Thyroid gland (tissue), 4 donors: ENCODE results near the gene MOB3A. TPM values are rescaled to one million over a fixed set of nuclear protein-coding genes. Genes with fewer than 3 reads are reported as not detected.
"Not testable (repeated sequence)": the region's sequence is repeated elsewhere in the genome, so short reads cannot be mapped to it uniquely, and the experiment has no call there.

Source experiments
- DNase-seq, 2 donors: peaks; one replicate each; pipeline ENCODE4 v3.0.0-alpha.2; 2019
- H3K27ac ChIP-seq, 3 donors: fragments of 200-600 bp; sonication (generic); 1 replicate in 2 of 3; 2 replicates in 1 of 3; pipeline ENCODE4 v1.5.1; 2016 to 2019; ENCODE audit warnings: mild to moderate bottlenecking in 1 of 3, moderate library complexity in 1 of 3
- H3K27me3 ChIP-seq: fragments of 200-600 bp; sonication (generic); one replicate; pipeline ENCODE4 v1.5.1; 2019
- H3K36me3 ChIP-seq, 2 donors: fragments of 200-600 bp; sonication (generic); one replicate each; pipeline ENCODE4 v1.5.1; 2016 to 2019
- H3K4me1 ChIP-seq, 2 donors: fragments of 200-600 bp; sonication (generic); one replicate each; pipeline ENCODE4 v1.5.1; 2017 to 2019
- H3K4me3 ChIP-seq, 3 donors: fragments of 200-600 bp; sonication (generic); replicated peaks in 1 of 3; 1 replicate in 2 of 3; 2 replicates in 1 of 3; pipeline ENCODE4 v1.5.1; 2016; ENCODE audit warnings: mild to moderate bottlenecking in 1 of 3
- H3K9me3 ChIP-seq: fragments of 200-600 bp; sonication (generic); one replicate; pipeline ENCODE4 v1.5.1; 2017
- POLR2A ChIP-seq, 2 donors: fragments of 450-650 bp; IDR thresholded peaks; one replicate each; pipeline ENCODE4 v1.6.1; 2017; ENCODE audit warnings: antibody characterized with exemption in 2 of 2, mild to moderate bottlenecking in 2 of 2, moderate library complexity in 1 of 2
- WGBS, 2 donors: methylation state at CpG; one replicate each; pipeline ENCODE4 v1.1.5; 2017; 5-methylcytosine and 5-hydroxymethylcytosine counted together
- intact Hi-C: fragments of 100-400 bp; cut with DNase I; formaldehyde crosslinking; loops from one replicate; pipeline ENCODE4 v1.15.1; 2023
- total RNA-seq, 4 donors: library from RNA; depleted of rRNA; stranded (reverse); fragments of >200 nt; gene quantifications; one replicate each; pipeline ENCODE4 v1.2.3, GENCODE V29; 2016
- TF ChIP-seq, protein P1 (sequence below), 6 experiments: fragments of 200-600 bp in 3 of 6; fragments of 450-650 bp in 3 of 6; sonication (generic) in 3 of 6; IDR thresholded peaks; one replicate each; pipeline ENCODE4 v1.5.1; 2016 to 2019; ENCODE audit warnings: antibody characterized with exemption in 6 of 6, mild to moderate bottlenecking in 2 of 6, inconsistent platforms in 1 of 6, moderate library complexity in 1 of 6

Gene MOB3A
- total RNA-seq, 4 donors from 2014 or later: 18.5 to 40.4 (median 26.6) TPM

DNA sequence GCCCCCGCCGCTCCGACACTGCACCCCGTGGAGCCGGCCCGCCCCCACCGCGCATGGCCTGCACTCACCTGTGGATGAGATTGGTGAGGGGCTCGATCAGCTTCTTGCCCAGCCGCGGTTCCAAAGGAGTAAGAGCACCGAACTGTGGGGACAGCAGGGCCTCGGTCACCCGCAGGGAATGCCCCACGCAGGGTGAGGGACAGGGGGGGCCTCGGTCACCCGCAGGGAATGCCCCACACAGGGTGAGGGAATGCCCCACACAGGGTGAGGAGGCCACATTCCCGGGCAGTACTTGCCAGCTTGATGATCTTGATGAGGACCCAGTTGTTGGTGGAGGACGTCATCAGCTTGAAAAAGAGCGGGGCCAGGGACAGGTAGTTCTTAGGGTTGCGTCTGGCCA is 32.9 kb upstream of the MOB3A start:
- no peak for DNase-seq
- intact Hi-C loops: no loop called here
- Histone ChIP-seq H3K4me3 (no peak overlapping the region), H3K36me3 (peaks cover 37 to 55% of the 10 kb centered on the region in 2 donors), H3K9me3 (no peaks in the 10 kb centered on the region), H3K27ac (no peak overlapping the region), H3K4me1 (no peaks in the 10 kb centered on the region), H3K27me3 (no peaks in the 10 kb centered on the region)
- WGBS, 2 donors: 92 to 100% methylated on average over 1 to 16 of the region's 21 CpGs
- no peak for TF ChIP-seq POLR2A (IDR thresholded peaks at IDR 0.05)
- TF ChIP-seq, protein P1, sequence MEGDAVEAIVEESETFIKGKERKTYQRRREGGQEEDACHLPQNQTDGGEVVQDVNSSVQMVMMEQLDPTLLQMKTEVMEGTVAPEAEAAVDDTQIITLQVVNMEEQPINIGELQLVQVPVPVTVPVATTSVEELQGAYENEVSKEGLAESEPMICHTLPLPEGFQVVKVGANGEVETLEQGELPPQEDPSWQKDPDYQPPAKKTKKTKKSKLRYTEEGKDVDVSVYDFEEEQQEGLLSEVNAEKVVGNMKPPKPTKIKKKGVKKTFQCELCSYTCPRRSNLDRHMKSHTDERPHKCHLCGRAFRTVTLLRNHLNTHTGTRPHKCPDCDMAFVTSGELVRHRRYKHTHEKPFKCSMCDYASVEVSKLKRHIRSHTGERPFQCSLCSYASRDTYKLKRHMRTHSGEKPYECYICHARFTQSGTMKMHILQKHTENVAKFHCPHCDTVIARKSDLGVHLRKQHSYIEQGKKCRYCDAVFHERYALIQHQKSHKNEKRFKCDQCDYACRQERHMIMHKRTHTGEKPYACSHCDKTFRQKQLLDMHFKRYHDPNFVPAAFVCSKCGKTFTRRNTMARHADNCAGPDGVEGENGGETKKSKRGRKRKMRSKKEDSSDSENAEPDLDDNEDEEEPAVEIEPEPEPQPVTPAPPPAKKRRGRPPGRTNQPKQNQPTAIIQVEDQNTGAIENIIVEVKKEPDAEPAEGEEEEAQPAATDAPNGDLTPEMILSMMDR (IDR thresholded peaks at IDR 0.05): no peak

DNA sequence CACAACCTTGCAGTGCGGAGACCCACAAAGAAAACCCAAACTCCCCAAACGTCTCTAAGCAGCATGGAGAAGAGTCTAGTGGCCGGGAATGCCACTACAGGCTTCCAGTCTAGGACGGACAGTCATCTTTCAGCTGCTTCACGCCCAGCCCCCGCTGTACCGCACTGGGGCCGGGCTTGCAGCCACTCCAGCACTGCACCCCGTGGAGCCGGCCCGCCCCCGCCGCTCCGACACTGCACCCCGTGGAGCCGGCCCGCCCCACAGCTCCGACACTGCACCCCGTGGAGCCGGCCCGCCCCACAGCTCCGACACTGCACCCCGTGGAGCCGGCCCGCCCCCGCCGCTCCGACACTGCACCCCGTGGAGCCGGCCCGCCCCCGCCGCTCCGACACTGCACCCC is 32.1 kb upstream of the MOB3A start:
- 84 to 88% methylated on average over 5 to 16 of the region's 34 CpGs for WGBS, 2 donors
- H3K27me3 ChIP-seq, H3K4me1 ChIP-seq, DNase-seq, H3K27ac ChIP-seq, H3K4me3 ChIP-seq, intact Hi-C loops, H3K9me3 ChIP-seq: not testable (repeated sequence)
- H3K36me3 ChIP-seq: peaks cover 37 to 58% of the 10 kb centered on the region in 2 donors

DNA sequence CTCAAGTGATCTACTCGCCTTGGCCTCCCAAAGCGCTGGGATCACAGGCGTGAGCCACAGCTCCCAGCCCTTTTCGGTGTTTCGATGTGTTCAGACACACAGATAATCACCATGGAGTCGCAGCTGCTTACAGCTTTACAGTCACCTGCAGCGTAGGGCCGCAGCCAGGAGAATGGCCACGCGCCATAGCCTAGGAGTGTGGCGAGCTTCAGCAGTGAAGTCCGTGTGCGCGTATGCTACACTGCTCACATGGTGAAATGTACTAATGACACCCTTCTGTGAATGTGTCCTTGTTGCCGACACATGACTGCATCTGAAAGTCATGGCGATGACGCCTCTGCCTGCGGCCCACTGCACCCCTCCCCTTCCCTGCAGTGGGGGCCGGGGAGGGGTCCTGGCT is 31.6 kb upstream of the MOB3A start:
- intact Hi-C loops: no loop called here
- peaks cover 42 to 61% of the 10 kb centered on the region in 2 donors for H3K36me3 ChIP-seq
- no peak for TF ChIP-seq POLR2A (IDR thresholded peaks at IDR 0.05)
- DNase-seq: no peak
- H3K27ac ChIP-seq: no peak overlapping the region
- H3K4me3 ChIP-seq: no peak overlapping the region
- H3K27me3 ChIP-seq: no peaks in the 10 kb centered on the region
- H3K4me1 ChIP-seq: no peaks in the 10 kb centered on the region
- H3K9me3 ChIP-seq: no peaks in the 10 kb centered on the region
- WGBS, 2 donors: 85 to 90% methylated on average over 13 to 18 of the region's 19 CpGs

DNA sequence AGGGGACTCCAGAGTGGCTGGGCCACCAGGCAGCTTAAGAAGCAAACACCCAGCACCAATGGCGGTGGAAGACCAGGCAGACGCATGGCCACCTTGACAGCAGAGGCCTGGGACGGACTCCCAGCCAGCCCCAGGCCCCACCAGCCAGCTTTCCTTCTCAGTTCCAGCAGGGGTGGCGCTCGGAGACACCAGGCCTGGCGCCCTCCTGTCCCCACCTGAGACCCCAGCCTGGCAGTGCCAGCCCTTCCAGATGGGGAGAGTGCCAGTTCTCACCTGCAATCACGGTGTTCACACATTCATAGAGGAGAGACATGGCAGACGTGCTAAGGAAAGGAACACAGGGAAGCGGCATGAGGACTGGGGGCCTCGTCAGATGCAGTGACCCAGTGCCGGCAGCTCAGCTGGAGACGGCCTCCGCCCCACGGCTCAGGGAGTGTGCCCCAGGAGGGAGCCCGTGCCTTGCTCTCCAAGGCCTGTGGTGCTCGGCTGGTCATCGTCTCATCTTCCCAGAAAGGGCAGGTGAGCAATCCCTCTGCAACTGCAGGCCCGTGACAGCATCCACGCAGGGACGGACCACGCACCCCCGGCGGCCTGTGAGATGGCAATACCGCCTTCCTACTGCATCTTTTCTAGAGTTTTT is 30.9 kb upstream of the MOB3A start:
- no peaks in the 10 kb centered on the region for H3K9me3 ChIP-seq
- 96 to 97% methylated on average over 13 to 23 of the region's 24 CpGs for WGBS, 2 donors
- TF ChIP-seq POLR2A (IDR thresholded peaks at IDR 0.05): no peak
- TF ChIP-seq, protein P1 (IDR thresholded peaks at IDR 0.05): no peak
- H3K4me3 ChIP-seq: no peak overlapping the region
- no peaks in the 10 kb centered on the region for H3K4me1 ChIP-seq
- no peak for DNase-seq
- H3K36me3 ChIP-seq: peaks cover 49 to 60% of the 10 kb centered on the region in 2 donors
- intact Hi-C loops: no loop called here
- no peak overlapping the region for H3K27ac ChIP-seq
- no peaks in the 10 kb centered on the region for H3K27me3 ChIP-seq

DNA sequence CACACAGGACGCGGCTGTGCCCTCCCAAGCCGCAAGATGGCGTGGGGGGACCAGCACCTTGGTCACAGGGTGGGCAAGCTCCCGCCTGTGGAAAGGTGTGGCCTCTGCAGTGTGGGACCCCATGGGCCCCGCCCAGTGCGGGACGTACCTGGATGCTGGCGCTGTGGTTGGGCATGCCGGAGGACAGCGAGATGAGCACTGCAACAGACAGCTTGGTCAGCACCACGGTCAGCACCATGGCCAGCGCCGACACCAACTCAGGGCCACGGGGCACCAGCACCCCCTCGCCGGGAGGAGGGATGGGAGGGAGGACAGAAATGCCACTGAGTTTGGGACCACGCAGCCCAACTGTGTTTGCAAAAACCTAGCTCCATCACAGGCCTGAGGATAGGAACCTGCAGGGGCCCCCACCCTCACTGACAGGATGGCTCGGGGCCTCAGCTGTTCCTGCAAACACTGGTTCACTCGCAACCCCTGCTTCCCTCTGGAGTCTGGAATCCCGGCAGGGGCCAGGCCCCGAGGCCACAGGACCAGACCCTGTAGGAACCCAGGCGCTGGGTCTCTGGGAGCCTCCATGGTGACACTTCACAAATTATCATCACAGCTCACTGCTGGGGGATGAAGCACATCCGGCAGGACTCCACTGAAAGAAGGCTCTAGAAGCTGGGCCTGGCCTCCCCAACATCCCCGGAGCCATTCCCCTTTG is 27.7 kb upstream of the MOB3A start:
- no peak for TF ChIP-seq POLR2A (IDR thresholded peaks at IDR 0.05)
- TF ChIP-seq, protein P1 (IDR thresholded peaks at IDR 0.05): no peak
- no peaks in the 10 kb centered on the region for H3K4me1 ChIP-seq
- H3K27ac ChIP-seq: no peak overlapping the region
- peaks cover 58 to 74% of the 10 kb centered on the region in 2 donors for H3K36me3 ChIP-seq
- H3K27me3 ChIP-seq: no peaks in the 10 kb centered on the region
- no peaks in the 10 kb centered on the region for H3K9me3 ChIP-seq
- no peak for DNase-seq
- 81 to 97% methylated on average over 3 to 20 of the region's 25 CpGs for WGBS, 2 donors
- intact Hi-C loops: no loop called here
- H3K4me3 ChIP-seq: no peak overlapping the region

DNA sequence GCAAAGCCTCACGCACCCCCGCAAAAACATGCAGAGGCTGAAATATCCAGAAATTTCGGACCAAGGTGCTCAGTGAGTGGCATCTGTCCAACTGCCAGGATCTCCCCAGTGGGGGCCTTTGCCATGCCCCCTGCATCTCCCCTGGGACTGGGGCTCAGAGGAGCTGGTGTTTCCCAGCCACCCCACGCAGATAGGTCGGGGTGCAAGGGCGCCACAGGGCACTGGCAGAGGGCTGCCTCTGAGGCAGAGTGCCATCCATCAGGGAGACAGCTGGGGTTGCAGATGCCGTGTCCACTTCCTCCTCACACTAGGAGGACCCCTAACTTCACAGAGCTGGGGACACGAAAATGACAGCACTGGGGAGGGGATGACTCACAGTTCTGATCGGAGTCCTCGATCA is 26.9 kb upstream of the MOB3A start:
- Histone ChIP-seq H3K4me3 (no peak overlapping the region), H3K27me3 (no peaks in the 10 kb centered on the region), H3K4me1 (no peaks in the 10 kb centered on the region), H3K9me3 (no peaks in the 10 kb centered on the region), H3K27ac (no peak overlapping the region), H3K36me3 (peaks cover 66 to 82% of the 10 kb centered on the region in 2 donors)
- 88 to 93% methylated on average over 9 to 10 of the region's 10 CpGs for WGBS, 2 donors
- TF ChIP-seq, protein P1 (IDR thresholded peaks at IDR 0.05): no peak
- no peak for TF ChIP-seq POLR2A (IDR thresholded peaks at IDR 0.05)
- DNase-seq: no peak
- intact Hi-C loops: no loop called here
